ENCODE results near the gene IKBKE.

DNA sequence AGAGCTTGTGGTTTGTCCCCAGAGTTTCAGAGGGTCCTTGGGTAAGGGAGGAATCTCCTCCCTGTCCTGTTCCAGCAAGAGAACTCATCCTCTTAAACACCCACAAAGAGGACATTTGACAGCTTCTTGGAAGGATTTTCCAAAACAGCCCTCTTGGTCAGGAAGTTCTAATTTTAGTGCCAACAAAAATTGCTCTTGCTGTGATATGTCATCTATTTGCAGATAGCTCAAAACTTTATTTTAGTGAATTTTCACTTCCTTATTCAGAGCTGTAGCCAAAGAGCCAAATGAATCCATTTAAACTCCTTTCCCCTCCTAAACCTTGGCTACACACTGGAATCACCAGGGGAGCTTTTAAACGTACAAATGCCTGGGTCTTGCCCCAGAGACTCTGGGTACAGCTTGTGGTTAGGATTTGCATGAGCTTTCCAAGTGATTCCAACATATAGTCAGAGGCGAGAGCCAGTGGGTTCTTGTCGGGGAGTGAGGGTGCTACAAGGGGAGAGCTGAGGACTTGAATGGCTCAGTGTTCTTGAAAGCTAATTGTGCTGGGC lies 25.3 kb downstream of the IKBKE start:
- TF ChIP-seq, protein P1, sequence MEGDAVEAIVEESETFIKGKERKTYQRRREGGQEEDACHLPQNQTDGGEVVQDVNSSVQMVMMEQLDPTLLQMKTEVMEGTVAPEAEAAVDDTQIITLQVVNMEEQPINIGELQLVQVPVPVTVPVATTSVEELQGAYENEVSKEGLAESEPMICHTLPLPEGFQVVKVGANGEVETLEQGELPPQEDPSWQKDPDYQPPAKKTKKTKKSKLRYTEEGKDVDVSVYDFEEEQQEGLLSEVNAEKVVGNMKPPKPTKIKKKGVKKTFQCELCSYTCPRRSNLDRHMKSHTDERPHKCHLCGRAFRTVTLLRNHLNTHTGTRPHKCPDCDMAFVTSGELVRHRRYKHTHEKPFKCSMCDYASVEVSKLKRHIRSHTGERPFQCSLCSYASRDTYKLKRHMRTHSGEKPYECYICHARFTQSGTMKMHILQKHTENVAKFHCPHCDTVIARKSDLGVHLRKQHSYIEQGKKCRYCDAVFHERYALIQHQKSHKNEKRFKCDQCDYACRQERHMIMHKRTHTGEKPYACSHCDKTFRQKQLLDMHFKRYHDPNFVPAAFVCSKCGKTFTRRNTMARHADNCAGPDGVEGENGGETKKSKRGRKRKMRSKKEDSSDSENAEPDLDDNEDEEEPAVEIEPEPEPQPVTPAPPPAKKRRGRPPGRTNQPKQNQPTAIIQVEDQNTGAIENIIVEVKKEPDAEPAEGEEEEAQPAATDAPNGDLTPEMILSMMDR (IDR thresholded peaks at IDR 0.05; ENCODE audit: extremely low read depth in 1 of 2, insufficient read depth in 1 of 2, low read depth in 1 of 2, low read length in 2 of 2), result no peak
- TF ChIP-seq JUN (IDR thresholded peaks at IDR 0.05; ENCODE audit: borderline replicate concordance, insufficient read depth, insufficient read length, low read depth) (no peak), GATA2 (IDR thresholded peaks at IDR 0.05; ENCODE audit: insufficient read depth, insufficient read length, low read depth, low read length) (no peak), EZH2 (IDR thresholded peaks at IDR 0.05; ENCODE audit: borderline replicate concordance, low read depth, low read length, severe bottlenecking) (no peak), POLR2A (IDR thresholded peaks at IDR 0.05; ENCODE audit: low read depth, low read length) (no peak), POLR2AphosphoS5 (IDR thresholded peaks at IDR 0.05; ENCODE audit: insufficient read depth, low read depth, low read length) (no peak)
- TF ChIP-seq, protein P2, sequence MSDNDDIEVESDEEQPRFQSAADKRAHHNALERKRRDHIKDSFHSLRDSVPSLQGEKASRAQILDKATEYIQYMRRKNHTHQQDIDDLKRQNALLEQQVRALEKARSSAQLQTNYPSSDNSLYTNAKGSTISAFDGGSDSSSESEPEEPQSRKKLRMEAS (IDR thresholded peaks at IDR 0.05; ENCODE audit: insufficient read depth, insufficient read length), result no peak

All from endothelial cell of umbilical vein (primary cell).